ENCODE results near the gene PRDX1. TPM values are rescaled to one million over a fixed set of nuclear protein-coding genes. Genes with fewer than 3 reads are reported as not detected.

The PRDX1 gene
- total RNA-seq, 4 donors from 2014 or later: 160 to 225 (median 203) TPM

DNA sequence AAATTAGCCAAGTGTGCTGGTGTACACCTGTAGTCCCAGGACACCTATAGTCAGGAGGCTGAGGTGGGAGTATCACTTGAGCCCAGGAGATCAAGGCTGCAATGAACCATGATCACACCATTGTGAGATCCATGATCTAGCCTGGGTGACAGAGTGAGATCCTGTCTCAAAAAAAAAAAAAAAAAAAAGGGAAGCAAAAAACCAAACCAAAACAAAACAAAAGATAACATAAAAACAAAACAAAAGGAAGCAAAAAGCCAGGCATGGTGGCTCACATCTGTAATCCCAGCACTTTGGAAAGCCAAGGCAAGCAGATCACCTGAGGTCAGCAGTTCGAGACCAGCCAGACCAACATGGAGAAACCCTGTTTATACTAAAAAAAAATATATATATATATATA, 19.5 kb upstream of the PRDX1 start:
- H3K27ac ChIP-seq: no peak overlapping the region

DNA sequence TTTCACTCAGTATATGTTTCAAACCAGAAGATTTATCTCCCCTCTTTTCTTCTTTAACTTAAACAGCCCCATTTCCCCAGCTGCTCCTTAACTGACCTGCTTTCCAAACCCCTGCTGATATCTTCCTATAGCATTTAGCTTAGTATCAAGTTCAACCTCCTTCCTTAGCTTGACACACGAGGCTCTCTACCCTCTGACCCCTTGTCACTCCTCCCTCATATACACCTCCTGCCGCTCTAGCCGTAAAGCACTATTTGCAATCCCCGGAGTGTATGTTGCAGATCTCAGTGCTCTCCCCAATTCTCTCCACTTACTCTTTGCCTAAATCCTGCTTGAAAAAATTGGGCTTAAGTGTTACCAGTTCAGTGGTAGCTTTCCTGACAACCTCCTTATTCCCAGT, 15.2 kb upstream of the PRDX1 start:
- Histone ChIP-seq H3K9me3 (no peaks in the 10 kb centered on the region), H3K4me1 (no peaks in the 10 kb centered on the region), H3K27ac (no peak overlapping the region), H3K36me3 (no peaks in the 10 kb centered on the region), H3K4me3 (no peak overlapping the region), H3K27me3 (no peaks in the 10 kb centered on the region)
- 58 to 59% methylated on average over 4 of the region's 4 CpGs for WGBS, 2 donors
- TF ChIP-seq, protein P1, sequence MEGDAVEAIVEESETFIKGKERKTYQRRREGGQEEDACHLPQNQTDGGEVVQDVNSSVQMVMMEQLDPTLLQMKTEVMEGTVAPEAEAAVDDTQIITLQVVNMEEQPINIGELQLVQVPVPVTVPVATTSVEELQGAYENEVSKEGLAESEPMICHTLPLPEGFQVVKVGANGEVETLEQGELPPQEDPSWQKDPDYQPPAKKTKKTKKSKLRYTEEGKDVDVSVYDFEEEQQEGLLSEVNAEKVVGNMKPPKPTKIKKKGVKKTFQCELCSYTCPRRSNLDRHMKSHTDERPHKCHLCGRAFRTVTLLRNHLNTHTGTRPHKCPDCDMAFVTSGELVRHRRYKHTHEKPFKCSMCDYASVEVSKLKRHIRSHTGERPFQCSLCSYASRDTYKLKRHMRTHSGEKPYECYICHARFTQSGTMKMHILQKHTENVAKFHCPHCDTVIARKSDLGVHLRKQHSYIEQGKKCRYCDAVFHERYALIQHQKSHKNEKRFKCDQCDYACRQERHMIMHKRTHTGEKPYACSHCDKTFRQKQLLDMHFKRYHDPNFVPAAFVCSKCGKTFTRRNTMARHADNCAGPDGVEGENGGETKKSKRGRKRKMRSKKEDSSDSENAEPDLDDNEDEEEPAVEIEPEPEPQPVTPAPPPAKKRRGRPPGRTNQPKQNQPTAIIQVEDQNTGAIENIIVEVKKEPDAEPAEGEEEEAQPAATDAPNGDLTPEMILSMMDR (IDR thresholded peaks at IDR 0.05): no peak
- no peak for DNase-seq (ENCODE audit: low spot score in 2 of 2)

More for the DNA sequence above, 19.5 kb upstream of the PRDX1 start:
- Histone ChIP-seq H3K27me3 (no peaks in the 10 kb centered on the region), H3K36me3 (no peaks in the 10 kb centered on the region), H3K4me3 (no peak overlapping the region), H3K9me3 (no peaks in the 10 kb centered on the region), H3K4me1 (peaks cover 0 to 7% (median 1%) of the 10 kb centered on the region in 4 donors)
- no peak for DNase-seq (ENCODE audit: low spot score in 2 of 2)
- no peak for TF ChIP-seq POLR2A (IDR thresholded peaks at IDR 0.05)
- WGBS, 2 donors: 83 to 100% methylated on average over 1 of the region's 1 CpG

DNA sequence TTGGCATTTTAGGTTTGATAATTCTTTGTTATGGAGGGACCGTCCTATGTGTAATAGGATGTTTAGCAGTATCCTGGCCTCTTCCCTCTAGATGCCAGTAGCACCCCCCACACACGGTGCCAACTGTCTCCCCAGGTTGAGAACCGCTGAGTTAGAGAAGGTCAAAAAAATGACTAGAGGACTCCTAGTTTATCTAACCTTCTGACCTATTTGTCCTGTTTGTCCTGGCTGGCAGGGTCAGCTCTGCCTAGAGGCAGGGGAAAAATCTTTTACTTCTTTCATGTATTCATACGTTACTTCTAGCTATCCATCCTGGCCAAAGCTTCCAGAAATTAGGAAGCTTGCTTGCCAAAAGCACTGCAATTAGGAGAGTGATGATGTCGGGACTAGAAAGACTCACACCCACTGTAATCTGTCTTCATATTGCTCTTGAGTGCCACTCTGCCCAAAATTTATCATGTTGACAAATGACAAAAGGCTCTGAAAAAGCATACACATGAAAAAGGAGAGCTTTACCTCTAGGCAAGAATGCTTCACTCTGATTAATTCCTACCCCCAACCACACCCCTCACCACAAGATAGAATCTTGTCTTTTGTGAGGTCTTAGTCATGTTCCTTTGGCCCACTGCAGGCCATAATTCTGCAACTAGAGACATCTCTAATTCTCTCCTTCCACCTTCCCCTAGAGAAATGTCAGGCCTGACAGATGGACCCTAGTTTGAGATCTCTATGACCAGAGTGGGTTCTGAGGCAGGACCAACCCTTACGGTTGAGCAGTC, 14.5 kb upstream of the PRDX1 start:
- no peak overlapping the region for H3K4me3 ChIP-seq
- H3K9me3 ChIP-seq: no peaks in the 10 kb centered on the region
- H3K4me1 ChIP-seq: no peaks in the 10 kb centered on the region
- no peak for DNase-seq (ENCODE audit: low spot score in 2 of 2)
- H3K36me3 ChIP-seq: no peaks in the 10 kb centered on the region
- 63 to 65% methylated on average over 6 of the region's 6 CpGs for WGBS, 2 donors
- no peak overlapping the region for H3K27ac ChIP-seq
- no peaks in the 10 kb centered on the region for H3K27me3 ChIP-seq
- TF ChIP-seq POLR2A (IDR thresholded peaks at IDR 0.05): no peak
- TF ChIP-seq, protein P1 (IDR thresholded peaks at IDR 0.05): no peak
- no peak for TF ChIP-seq EP300 (IDR thresholded peaks at IDR 0.05)

DNA sequence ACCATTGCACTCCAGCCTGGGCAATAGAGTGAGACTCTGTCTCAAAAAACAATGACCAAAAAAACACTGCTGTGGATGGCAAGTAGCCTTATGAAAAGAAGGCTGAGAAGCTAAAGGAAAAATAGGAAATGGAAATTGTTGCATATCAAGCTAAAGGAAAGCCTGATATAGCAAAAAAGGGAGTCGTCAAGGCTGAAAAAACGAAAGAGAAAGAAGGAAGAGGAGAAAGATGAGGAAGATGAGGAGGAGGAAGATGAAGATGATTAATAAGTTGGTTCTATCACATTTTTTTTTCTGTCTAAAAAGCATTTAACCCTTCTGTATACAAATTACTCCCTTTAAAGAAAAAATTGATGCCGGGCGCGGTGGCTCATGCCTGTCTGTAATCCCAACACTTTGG, 10.2 kb upstream of the PRDX1 start:
- TF ChIP-seq, protein P1 (IDR thresholded peaks at IDR 0.05): no peak
- TF ChIP-seq POLR2A (IDR thresholded peaks at IDR 0.05) (no peak), EP300 (IDR thresholded peaks at IDR 0.05) (no peak)
- H3K4me1 ChIP-seq: no peaks in the 10 kb centered on the region
- no peak for DNase-seq (ENCODE audit: low spot score in 2 of 2)
- no peaks in the 10 kb centered on the region for H3K27me3 ChIP-seq
- H3K9me3 ChIP-seq: no peaks in the 10 kb centered on the region
- H3K4me3 ChIP-seq: no peak overlapping the region
- H3K36me3 ChIP-seq: no peaks in the 10 kb centered on the region
- 84% methylated on average over 5 of the region's 5 CpGs for WGBS, 2 donors
- H3K27ac ChIP-seq: no peak overlapping the region

DNA sequence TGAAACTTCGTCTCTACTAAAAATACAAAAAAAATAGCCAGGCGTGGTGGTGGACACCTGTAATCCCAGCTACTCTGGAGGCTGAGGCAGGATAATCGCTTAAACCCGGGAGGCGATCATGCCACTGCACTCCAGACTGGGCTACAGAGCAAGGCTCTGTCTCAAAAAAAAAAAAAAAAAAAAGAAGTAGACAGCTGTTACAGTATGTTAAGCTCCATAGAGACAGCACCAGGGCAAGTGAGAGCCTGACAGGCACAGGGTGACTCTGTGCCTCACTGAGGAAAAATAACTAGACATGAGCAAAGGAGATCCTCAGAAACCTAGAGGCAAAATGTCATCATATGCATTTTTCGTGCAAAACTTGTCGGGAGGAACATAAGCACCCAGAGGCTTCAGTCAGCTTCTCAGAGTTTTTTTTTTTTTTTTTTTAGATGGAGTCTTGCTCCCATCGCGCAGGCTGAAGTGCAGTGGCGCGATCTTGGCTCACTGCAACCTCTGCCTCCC, 9.0 kb upstream of the PRDX1 start:
- H3K4me3 ChIP-seq: no peak overlapping the region
- no peak for TF ChIP-seq EP300 (IDR thresholded peaks at IDR 0.05)
- no peak for TF ChIP-seq POLR2A (IDR thresholded peaks at IDR 0.05)
- TF ChIP-seq, protein P1 (IDR thresholded peaks at IDR 0.05): no peak
- no peak for DNase-seq (ENCODE audit: low spot score in 2 of 2)
- no peaks in the 10 kb centered on the region for H3K9me3 ChIP-seq
- H3K36me3 ChIP-seq: no peaks in the 10 kb centered on the region
- no peak overlapping the region for H3K27ac ChIP-seq
- no peaks in the 10 kb centered on the region for H3K4me1 ChIP-seq
- 94% methylated on average over 11 of the region's 11 CpGs for WGBS, 2 donors
- H3K27me3 ChIP-seq: no peaks in the 10 kb centered on the region

All from tibial nerve (tissue), 4 donors.